Smooth muscle cell (in vitro differentiated cells): Measurements from ENCODE around the gene ATG9B. TPM values are rescaled to one million over a fixed set of nuclear protein-coding genes. Genes with fewer than 3 reads are reported as not detected.

Experiments used
- DNase-seq: peaks from one replicate; lab custom pipeline; 2025; ENCODE audit not compliant: unreplicated experiment; lab: John Stamatoyannopoulos, UW
- H2AFZ ChIP-seq: fragments of 200-600 bp; sonication (generic); 2 replicates; pipeline ENCODE4 v1.6.0; 2016; ENCODE audit warnings: antibody characterized with exemption, low read depth, mild to moderate bottlenecking
- H3F3A ChIP-seq: fragments of 200-600 bp; sonication (generic); 2 replicates; pipeline ENCODE4 v1.6.0; 2017; ENCODE audit warnings: antibody characterized with exemption, low read depth
- H3K27ac ChIP-seq: fragments of 200-600 bp; sonication (generic); 2 replicates; pipeline ENCODE4 v1.5.1; 2016; ENCODE audit warnings: low read depth, mild to moderate bottlenecking
- H3K27me3 ChIP-seq: fragments of 200-600 bp; sonication (generic); 2 replicates; pipeline ENCODE4 v1.6.1; 2016; ENCODE audit warnings: low read depth, mild to moderate bottlenecking
- H3K36me3 ChIP-seq: fragments of 200-600 bp; sonication (generic); 2 replicates; pipeline ENCODE4 v1.5.1; 2016; ENCODE audit warnings: low read depth
- H3K4me1 ChIP-seq: fragments of 200-600 bp; sonication (generic); 2 replicates; pipeline ENCODE4 v1.5.1; 2016; ENCODE audit warnings: low read depth
- H3K4me2 ChIP-seq: fragments of 200-600 bp; sonication (generic); 2 replicates; pipeline ENCODE4 v1.6.0; 2016; ENCODE audit warnings: mild to moderate bottlenecking
- H3K4me3 ChIP-seq: fragments of 200-600 bp; sonication (generic); 2 replicates; pipeline ENCODE4 v1.5.1; 2016; ENCODE audit warnings: mild to moderate bottlenecking
- H3K79me2 ChIP-seq: fragments of 200-600 bp; sonication (generic); 2 replicates; pipeline ENCODE4 v1.6.0; 2016; ENCODE audit warnings: low read depth, mild to moderate bottlenecking
- H3K9ac ChIP-seq: fragments of 200-600 bp; sonication (generic); 2 replicates; pipeline ENCODE4 v1.6.0; 2016; ENCODE audit warnings: low read depth
- H3K9me3 ChIP-seq: fragments of 200-600 bp; sonication (generic); replicated peaks from 2 replicates; pipeline ENCODE4 v1.5.1; 2016; ENCODE audit warnings: low read depth
- H4K20me1 ChIP-seq: fragments of 200-600 bp; sonication (generic); 2 replicates; pipeline ENCODE4 v1.6.0; 2016; ENCODE audit warnings: low read depth
- WGBS: methylation state at CpG from one replicate; pipeline ENCODE4 v1.1.7; 2016; ENCODE audit warnings: low lambda C conversion rate; 5-methylcytosine and 5-hydroxymethylcytosine counted together
- polyA plus RNA-seq: library from polyadenylated mRNA; unstranded; fragments of >200 nt; fragmentation: Nextera tagmentation; extraction: Ambion mirVana; gene quantifications from 2 replicates; pipeline ENCODE4 v1.2.1, GENCODE V29; 2016
- total RNA-seq: library from RNA; depleted of rRNA; stranded (reverse); fragments of >200 nt; gene quantifications from 2 replicates; pipeline ENCODE4 v1.2.3, GENCODE V29; 2014
- TF ChIP-seq, protein P1 (sequence below): fragments of 200-600 bp; sonication (generic); IDR thresholded peaks from 2 replicates; pipeline ENCODE4 v1.5.1; 2017; ENCODE audit warnings: borderline replicate concordance, mild to moderate bottlenecking, antibody characterized with exemption; ENCODE audit not compliant: insufficient read depth, poor library complexity, severe bottlenecking

The ATG9B gene
- total and polyA plus RNA-seq, 2 experiments from 2014 or later: 2.6 to 6.5 TPM

DNA sequence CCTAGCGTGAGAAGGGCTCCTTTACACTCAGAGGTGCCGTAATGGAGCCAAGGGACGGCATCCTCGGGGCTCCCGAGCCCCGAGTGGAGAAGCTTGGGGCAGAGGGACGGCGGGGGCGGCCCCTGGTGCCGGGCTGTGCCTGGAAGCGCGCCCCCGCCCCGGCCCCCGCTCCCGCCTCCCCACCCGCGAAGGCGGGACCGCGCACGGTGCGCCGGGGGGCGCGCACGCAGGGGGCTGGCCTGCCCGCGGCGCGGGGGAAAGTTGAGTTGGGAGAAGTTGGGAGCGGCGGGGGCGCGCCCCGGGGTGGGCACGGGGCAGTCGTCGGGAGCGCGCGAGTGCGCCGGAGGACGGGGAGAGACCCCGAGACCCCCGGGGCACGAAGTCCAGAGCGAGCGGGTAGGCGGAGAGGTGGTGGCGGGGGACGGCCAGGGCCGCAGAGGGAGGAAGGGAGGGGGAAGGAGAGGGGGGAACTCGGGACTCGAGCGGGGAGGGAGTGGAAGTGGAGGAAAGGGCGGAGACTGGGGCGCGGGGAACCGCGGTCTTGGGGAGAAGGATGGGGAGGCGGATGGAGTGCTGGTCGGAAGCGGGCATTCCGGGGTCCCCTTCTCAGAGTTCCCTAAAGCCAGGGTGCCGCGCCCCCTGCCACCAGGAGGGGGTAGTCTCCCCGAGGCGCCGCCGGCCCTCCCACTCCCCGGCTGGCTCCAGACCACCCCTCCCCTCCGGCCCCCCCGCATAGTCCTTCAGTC lies 35.2 kb upstream of the ATG9B start, which contains the start of gene SLC4A2:
TSS of gene SLC4A2 (plus strand) at position 223 of the 746 bp plus-strand sequence. CDS start 2,399 bp downstream, outside the sequence.
- WGBS: 2% methylated on average over 25 of the region's 75 CpGs
- Histone ChIP-seq H3K9me3 (no peaks in the 10 kb centered on the region), H3K4me1 (peaks cover 36% of the 10 kb centered on the region), H3K4me2 (peak within 1 kb of the TSS; percentile 94), H3K36me3 (no peaks in the 10 kb centered on the region), H3K9ac (peak within 1 kb of the TSS; percentile 72), H2AFZ (peak within 1 kb of the TSS; percentile 80), H3K79me2 (peaks cover 21% of the 10 kb centered on the region), H4K20me1 (peaks cover 43% of the 10 kb centered on the region), H3K27ac (peak within 1 kb of the TSS; percentile 95), H3K27me3 (no peaks in the 10 kb centered on the region), H3F3A (peaks cover 10% of the 10 kb centered on the region), H3K4me3 (peak within 1 kb of the TSS; percentile 74)
- DNase-seq: peak; percentile 72
- TF ChIP-seq, protein P1, sequence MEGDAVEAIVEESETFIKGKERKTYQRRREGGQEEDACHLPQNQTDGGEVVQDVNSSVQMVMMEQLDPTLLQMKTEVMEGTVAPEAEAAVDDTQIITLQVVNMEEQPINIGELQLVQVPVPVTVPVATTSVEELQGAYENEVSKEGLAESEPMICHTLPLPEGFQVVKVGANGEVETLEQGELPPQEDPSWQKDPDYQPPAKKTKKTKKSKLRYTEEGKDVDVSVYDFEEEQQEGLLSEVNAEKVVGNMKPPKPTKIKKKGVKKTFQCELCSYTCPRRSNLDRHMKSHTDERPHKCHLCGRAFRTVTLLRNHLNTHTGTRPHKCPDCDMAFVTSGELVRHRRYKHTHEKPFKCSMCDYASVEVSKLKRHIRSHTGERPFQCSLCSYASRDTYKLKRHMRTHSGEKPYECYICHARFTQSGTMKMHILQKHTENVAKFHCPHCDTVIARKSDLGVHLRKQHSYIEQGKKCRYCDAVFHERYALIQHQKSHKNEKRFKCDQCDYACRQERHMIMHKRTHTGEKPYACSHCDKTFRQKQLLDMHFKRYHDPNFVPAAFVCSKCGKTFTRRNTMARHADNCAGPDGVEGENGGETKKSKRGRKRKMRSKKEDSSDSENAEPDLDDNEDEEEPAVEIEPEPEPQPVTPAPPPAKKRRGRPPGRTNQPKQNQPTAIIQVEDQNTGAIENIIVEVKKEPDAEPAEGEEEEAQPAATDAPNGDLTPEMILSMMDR: peak; percentile 55

DNA sequence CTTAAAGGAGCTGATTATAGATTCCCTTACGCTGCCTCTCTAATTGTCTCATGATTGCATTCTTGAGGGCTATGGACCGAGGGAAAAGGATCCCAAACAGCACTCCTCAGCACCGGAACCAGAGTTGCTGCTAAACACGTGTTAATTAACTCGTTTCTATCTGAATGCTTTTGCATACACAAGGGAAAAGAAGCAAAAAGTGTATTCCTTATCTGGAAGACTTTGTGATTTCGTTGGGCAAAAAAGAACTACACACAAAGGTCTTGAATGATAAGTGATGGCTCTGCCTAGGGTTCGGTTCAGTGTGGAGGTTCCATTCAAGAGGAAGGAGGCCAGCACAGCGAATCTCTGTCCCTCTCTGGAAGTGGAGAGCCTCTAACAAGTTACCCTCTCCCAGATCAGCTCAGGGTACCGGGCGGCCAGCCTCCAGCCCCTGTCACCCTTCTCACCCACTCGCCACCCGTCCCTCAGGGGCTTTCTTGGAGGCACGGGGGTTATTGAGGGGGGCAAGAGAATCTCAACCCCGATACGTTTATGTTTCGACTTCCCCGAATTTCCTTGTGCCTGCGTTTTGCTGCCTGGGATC lies 34.6 kb upstream of the ATG9B start:
- Histone ChIP-seq H3K4me3 (peak overlapping the region; percentile 74), H3K36me3 (no peaks in the 10 kb centered on the region), H3K27ac (peak overlapping the region; percentile 95), H3K9me3 (no peaks in the 10 kb centered on the region), H4K20me1 (peaks cover 36% of the 10 kb centered on the region), H3K9ac (peak overlapping the region; percentile 72), H2AFZ (no peak overlapping the region), H3K79me2 (peaks cover 18% of the 10 kb centered on the region), H3F3A (peaks cover 10% of the 10 kb centered on the region), H3K4me1 (peaks cover 36% of the 10 kb centered on the region), H3K4me2 (peak overlapping the region; percentile 94), H3K27me3 (no peaks in the 10 kb centered on the region)
- TF ChIP-seq, protein P1: no peak
- no peak for DNase-seq
- 8% methylated on average over 18 of the region's 18 CpGs for WGBS

- Histone ChIP-seq H4K20me1 (peaks cover 30% of the 10 kb centered on the region), H3K36me3 (no peaks in the 10 kb centered on the region), H3K4me3 (peak overlapping the region; percentile 74), H3K27ac (peak overlapping the region; percentile 95), H2AFZ (peak overlapping the region; percentile 71), H3K4me1 (peaks cover 36% of the 10 kb centered on the region), H3K79me2 (peaks cover 13% of the 10 kb centered on the region), H3K4me2 (peak overlapping the region; percentile 94), H3K9ac (peak overlapping the region; percentile 72), H3F3A (peaks cover 10% of the 10 kb centered on the region), H3K27me3 (no peaks in the 10 kb centered on the region), H3K9me3 (no peaks in the 10 kb centered on the region)
- peak; percentile 86 for DNase-seq
- TF ChIP-seq, protein P1: no peak
- WGBS: 4% methylated on average over 44 of the region's 46 CpGs
Measured at GRCh38 chr7:151057989-151058780, 33.9 kb upstream of the ATG9B start.
